ENCODE measurements around the gene POLR2J3. TPM values are rescaled to one million over a fixed set of nuclear protein-coding genes. Genes with fewer than 3 reads are reported as not detected.

The POLR2J3 gene
- total and polyA plus RNA-seq, 9 donors: 4.5 to 209 (median 20.5) TPM

Other genes starting within 250 kb of the POLR2J3 start
- gene SPDYE6, start 216.1 kb downstream of the POLR2J3 start, total RNA-seq: not detected
- gene SPDYE6, start 216.1 kb downstream of the POLR2J3 start, polyA plus RNA-seq: not detected
- 10 to 100 TPM; 17.4 to 28.8 (median 23.9) TPM for gene PRKRIP1, start 176.2 kb downstream of the POLR2J3 start, total RNA-seq
- 10 to 100 TPM; 23.4 to 26.9 TPM for gene PRKRIP1, start 176.2 kb downstream of the POLR2J3 start, polyA plus RNA-seq
- 10 to 100 TPM in 6 of 7 donors, 1 to 10 TPM in 1; 6.4 to 18.9 (median 16.3) TPM for gene ORAI2, start 139.0 kb downstream of the POLR2J3 start, total RNA-seq
- gene ORAI2, start 139.0 kb downstream of the POLR2J3 start, polyA plus RNA-seq: 10 to 100 TPM in 1 of 2 donors, 1 to 10 TPM in 1; 3.2 to 10.0 TPM
- 10 to 100 TPM in 5 of 7 donors, 1 to 10 TPM in 2; 9.8 to 15.5 (median 12.2) TPM for gene ALKBH4, start 107.7 kb downstream of the POLR2J3 start, total RNA-seq
- 10 to 100 TPM in 1 of 2 donors, 1 to 10 TPM in 1; 6.2 to 11.9 TPM for gene ALKBH4, start 107.7 kb downstream of the POLR2J3 start, polyA plus RNA-seq
- gene LRWD1, start 107.6 kb downstream of the POLR2J3 start, total RNA-seq: 10 to 100 TPM; 10.7 to 26.2 (median 14.6) TPM
- gene LRWD1, start 107.6 kb downstream of the POLR2J3 start, polyA plus RNA-seq: 10 to 100 TPM in 1 of 2 donors, 1 to 10 TPM in 1; 3.4 to 12.6 TPM
- gene POLR2J, start 93.7 kb downstream of the POLR2J3 start, total RNA-seq: 10 to 100 TPM; 17.7 to 48.0 (median 40.2) TPM
- gene POLR2J, start 93.7 kb downstream of the POLR2J3 start, polyA plus RNA-seq: 10 to 100 TPM; 41.9 to 77.1 TPM
- 10 to 100 TPM in 4 of 7 donors, 1 to 10 TPM in 3; 5.3 to 36.2 (median 12.6) TPM for gene RASA4B, start 54.8 kb downstream of the POLR2J3 start, total RNA-seq
- 10 to 100 TPM in 1 of 2 donors, 1 to 10 TPM in 1; 2.1 to 21.1 TPM for gene RASA4B, start 54.8 kb downstream of the POLR2J3 start, polyA plus RNA-seq
- 10 to 100 TPM in 4 of 7 donors, 1 to 10 TPM in 3; 3.4 to 16.7 (median 12.2) TPM for gene UPK3BL2, start 28.9 kb downstream of the POLR2J3 start, total RNA-seq
- gene UPK3BL2, start 28.9 kb downstream of the POLR2J3 start, polyA plus RNA-seq: 1 to 10 TPM in 1 of 2 donors, not detected in 1; 8.5 TPM
- gene SPDYE2, start 21.4 kb downstream of the POLR2J3 start, total RNA-seq: under 1 TPM in 4 of 7 donors, not detected in 3; 0.20 to 0.47 (median 0.44) TPM
- gene SPDYE2, start 21.4 kb downstream of the POLR2J3 start, polyA plus RNA-seq: under 1 TPM in 1 of 2 donors, not detected in 1; 0.21 TPM
- 10 to 100 TPM; 24.7 to 99.3 (median 51.2) TPM for gene RASA4, start 44.2 kb upstream of the POLR2J3 start, total RNA-seq
- 10 to 100 TPM; 10.1 to 58.1 TPM for gene RASA4, start 44.2 kb upstream of the POLR2J3 start, polyA plus RNA-seq
- 10 to 100 TPM in 6 of 7 donors, 1 to 10 TPM in 1; 7.3 to 52.7 (median 18.1) TPM for gene UPK3BL1, start 70.2 kb upstream of the POLR2J3 start, total RNA-seq
- 10 to 100 TPM in 1 of 2 donors, 1 to 10 TPM in 1; 8.3 to 44.1 TPM for gene UPK3BL1, start 70.2 kb upstream of the POLR2J3 start, polyA plus RNA-seq
- gene SPDYE2B, start 77.7 kb upstream of the POLR2J3 start, total RNA-seq: not detected
- gene SPDYE2B, start 77.7 kb upstream of the POLR2J3 start, polyA plus RNA-seq: not detected
- 1 to 10 TPM in 6 of 7 donors, under 1 TPM in 1; 0.46 to 8.7 (median 5.7) TPM for gene POLR2J2, start 99.1 kb upstream of the POLR2J3 start, total RNA-seq
- 1 to 10 TPM; 2.0 to 3.1 TPM for gene POLR2J2, start 99.1 kb upstream of the POLR2J3 start, polyA plus RNA-seq
- gene FAM185A, start 176.4 kb upstream of the POLR2J3 start, total RNA-seq: 10 to 100 TPM in 6 of 7 donors, 1 to 10 TPM in 1; 7.0 to 19.6 (median 13.5) TPM
- 1 to 10 TPM; 5.0 to 6.1 TPM for gene FAM185A, start 176.4 kb upstream of the POLR2J3 start, polyA plus RNA-seq